Measurements from ENCODE around the gene PZP.

PZP gene

GRCh38 chr12:9099552-9100190 lies 108.5 kb downstream of the PZP start:
- DNase-seq: no peak

Measured in hematopoietic multipotent progenitor cell treated with erythropoietin and hydrocortisone succinate and interleukin-3 and kit ligand, for 6 days (in vitro differentiated cells).